GM18517 (cell line): ENCODE data around the gene SOX12.
"Not testable (repeated sequence)": the region's sequence is repeated elsewhere in the genome, so short reads cannot be mapped to it uniquely, and the experiment has no call there.

Source experiments
- ATAC-seq: cut with Tn5 transposase; IDR thresholded peaks from one replicate; pipeline ENCODE4 v1.9.1; 2021; ENCODE audit warnings: mild to moderate bottlenecking, moderate library complexity; ENCODE audit not compliant: unreplicated experiment

Gene SOX12

DNA sequence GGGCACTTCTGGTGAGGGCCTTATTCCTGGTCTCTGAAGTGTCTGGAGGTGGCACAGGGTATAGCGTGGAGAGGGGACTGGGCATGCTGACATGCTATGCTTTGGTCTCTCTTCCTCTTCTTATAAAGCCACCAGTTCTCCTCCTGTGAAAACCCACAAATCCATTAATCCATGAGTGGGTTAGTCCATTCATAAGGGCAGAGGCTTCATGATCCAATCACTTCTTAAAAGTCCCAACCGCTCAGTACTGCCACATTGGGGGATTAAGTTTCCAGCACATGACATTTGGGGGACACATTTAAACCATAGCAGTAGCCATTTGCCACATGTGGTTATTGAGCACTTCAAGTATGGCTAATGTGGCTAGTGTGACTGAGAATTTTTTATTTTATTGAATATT lies 51.4 kb downstream of the SOX12 start:
- ATAC-seq = no peak

DNA sequence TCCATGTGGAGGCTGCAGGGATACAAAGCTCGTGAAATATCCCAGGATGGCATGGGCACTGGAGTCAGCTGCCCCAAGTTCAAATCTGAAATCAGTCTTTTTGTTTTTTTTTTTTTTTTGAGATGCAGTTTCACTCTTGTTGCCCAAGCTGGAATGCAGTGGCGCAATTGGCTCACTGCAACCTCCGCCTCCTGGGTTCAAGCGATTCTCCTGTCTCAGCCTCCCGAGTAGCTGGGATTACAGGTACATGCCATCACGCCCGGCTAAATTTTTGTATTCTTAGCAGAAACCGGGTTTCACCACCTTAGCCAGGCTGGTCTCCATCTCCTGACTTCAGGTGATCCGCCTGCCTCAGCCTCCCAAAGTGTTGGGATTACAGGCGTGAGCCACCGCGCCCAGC lies 52.2 kb downstream of the SOX12 start:
- ATAC-seq = not testable (repeated sequence)

DNA sequence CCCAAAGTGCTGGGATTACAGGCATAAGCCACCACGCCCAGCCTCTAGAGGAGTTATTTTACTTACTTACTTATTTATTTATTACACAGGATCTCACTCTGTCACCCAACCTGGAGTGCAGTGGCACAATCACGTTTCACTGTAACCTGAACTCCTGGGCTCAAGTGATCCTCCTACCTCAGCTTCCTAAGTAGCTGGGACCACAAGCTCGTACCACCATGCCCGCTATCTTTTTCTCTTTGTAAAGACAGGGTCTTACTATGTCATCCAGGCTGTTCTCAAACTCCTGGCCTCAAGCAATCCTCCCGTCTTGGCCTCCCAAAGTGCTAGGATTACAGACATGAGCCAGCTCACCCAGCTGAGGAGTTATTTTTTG lies 53.6 kb downstream of the SOX12 start:
- no peak for ATAC-seq
